Measurements from ENCODE around the gene UBXN11.
"Not testable (repeated sequence)": the region's sequence is repeated elsewhere in the genome, so short reads cannot be mapped to it uniquely, and the experiment has no call there.

The UBXN11 gene

DNA sequence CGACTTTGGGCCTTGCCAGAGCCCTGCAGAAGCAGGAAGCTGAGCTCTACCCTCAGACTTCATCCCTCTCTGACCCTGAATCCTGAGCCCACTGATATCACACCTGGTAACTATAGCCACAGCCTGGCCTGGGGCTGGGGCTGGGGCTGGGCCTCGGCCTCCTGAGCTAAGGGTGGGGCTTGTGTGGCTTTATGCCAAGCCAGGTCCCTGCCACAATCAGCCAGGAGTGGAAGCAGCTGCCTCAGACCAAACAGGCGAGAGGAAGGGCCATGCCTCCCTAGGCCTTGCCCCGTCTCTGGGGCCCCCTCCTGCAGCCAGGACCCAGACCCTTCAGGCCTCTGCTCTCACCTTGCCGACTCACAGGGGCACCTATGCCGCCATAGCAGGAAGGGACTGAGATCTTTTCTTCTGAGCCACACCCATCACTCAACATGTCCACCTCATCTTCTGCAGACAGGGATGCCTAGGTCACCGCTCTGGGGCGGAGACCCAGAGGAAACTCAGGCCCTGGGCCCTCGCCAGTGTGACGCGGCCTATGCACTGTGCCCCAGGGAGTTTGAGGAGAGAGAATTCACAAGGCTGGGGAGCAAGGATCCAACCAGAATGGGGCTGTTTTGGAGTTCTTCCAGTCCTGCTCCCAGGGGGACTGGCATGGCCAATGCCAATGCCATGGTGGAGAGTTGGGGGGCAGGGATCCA lies 5.7 kb downstream of the UBXN11 start:
- no peak for DNase-seq

- no peak for DNase-seq
Measured at GRCh38 chr1:26297791-26298124, 8.7 kb downstream of the UBXN11 start.

- DNase-seq, result no peak
Measured at GRCh38 chr1:26297057-26297790, 9.2 kb downstream of the UBXN11 start.

- DNase-seq, result no peak
Measured at GRCh38 chr1:26296340-26297056, 9.9 kb downstream of the UBXN11 start.

DNA sequence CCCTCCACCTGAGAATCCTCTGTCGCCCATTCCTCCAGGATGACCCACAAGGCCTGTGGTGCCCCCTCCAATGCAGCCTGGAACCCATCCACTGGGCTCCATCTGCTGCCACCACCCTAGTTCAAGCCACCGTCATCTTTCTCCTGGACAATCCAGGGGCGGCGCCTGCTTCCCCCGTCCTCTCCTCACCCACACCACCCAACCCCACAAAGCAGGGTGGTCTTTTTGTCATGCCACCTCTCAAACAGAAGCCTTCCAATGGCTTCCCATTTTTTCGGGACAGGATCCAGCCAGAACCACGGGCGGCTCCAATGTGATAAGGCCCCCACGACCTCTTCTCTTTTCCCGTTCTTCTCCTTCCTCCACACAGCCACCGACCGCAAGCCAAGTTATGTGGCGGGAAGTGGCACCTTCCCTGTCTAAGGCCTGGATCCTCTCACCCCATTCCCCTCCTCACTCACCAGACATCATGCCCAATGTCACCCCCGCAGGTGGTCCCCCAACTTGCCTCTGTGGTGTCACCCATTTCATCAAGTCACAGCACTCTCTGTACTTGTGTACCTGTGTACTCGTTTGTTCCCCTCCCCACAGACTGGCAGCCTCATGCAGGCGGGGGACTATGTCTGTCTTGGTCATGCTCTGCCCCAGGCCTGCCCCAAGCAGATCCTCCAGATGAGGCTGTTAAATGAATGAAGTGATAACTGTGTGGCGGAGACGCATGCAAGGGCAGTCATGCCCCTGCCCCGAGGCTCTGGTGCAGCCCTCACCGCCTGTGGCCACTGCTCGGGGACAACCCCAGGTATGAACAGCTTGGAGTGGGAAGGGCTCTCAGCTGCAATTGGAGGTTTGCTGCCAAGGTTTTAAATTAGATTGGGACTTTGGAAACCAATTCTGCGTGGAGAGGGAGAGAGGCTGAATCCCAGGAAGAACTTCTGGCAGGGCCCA lies 11.0 kb downstream of the UBXN11 start:
- no peak for DNase-seq

DNA sequence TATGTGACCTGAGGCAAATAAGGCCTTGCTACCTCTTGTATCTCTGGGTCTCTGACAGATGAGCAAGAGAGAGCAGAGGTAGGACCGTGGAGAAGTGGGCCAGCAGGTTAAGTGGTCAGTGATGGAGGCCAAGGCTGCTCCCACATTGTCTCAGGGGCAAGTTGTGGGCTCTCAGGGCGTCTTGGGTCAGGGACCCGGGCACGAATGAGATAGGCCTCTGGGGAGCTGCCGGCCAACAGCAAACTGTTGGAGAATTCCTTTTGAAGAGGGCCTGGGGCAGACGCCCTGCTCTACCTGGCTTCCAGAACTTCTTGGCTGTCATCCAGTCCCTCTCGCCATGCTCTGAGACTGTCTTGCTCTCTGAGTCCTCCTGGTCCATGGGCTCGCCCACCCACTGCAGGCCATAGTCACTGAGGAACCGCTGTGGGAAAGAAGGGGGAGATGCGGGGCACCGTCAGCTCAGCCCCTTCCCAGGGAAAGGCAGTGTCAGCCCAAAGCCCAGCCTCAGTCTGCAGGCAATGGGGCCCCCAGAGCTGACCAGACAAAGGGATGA lies 12.4 kb downstream of the UBXN11 start:
- no peak for DNase-seq

GRCh38 chr1:26292735-26293134 lies 13.7 kb downstream of the UBXN11 start:
- DNase-seq, result not testable (repeated sequence)

- DNase-seq, result no peak
Measured at GRCh38 chr1:26291939-26292338, 14.5 kb downstream of the UBXN11 start.

GRCh38 chr1:26291433-26291832 lies 15.0 kb downstream of the UBXN11 start:
- DNase-seq, result no peak

GRCh38 chr1:26290882-26291261 lies 15.6 kb downstream of the UBXN11 start:
- DNase-seq, result no peak

DNA sequence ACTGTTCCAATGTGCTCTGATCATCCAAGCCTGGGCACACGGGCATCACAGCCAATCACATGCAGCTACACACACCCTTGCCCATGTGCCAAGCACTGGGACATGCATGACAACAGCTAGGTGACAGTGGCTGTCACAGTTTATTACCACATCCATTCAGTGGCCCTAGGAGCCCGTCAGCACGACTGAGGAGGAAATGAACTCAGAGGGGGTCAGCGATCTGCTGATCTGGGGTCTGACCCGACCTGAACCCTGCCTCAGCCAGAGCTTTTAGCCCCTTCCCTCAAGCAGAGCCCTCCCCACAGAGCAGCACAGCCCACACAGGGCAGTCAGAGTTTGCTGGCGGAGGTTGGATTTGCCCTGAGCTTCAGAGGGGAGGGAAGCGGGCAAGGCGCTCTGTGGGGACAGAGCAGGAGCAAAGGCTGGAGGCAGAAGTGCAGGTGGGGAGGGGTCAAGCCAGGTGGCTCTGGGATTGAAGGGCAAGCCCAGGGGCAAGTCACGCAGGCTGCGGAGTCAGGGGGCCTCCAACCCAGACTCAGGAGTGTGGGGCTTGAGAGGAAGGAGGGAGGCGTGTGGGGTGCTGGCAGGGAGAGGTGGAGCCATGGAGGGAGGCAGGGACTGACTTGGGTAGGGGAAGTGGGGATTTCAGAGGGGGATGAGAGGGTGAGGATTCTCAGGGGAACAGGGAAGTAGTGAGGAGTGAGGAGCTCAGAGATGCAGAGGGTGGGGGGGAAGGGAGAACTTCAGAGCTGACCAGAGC lies 16.1 kb downstream of the UBXN11 start:
- no peak for DNase-seq

DNA sequence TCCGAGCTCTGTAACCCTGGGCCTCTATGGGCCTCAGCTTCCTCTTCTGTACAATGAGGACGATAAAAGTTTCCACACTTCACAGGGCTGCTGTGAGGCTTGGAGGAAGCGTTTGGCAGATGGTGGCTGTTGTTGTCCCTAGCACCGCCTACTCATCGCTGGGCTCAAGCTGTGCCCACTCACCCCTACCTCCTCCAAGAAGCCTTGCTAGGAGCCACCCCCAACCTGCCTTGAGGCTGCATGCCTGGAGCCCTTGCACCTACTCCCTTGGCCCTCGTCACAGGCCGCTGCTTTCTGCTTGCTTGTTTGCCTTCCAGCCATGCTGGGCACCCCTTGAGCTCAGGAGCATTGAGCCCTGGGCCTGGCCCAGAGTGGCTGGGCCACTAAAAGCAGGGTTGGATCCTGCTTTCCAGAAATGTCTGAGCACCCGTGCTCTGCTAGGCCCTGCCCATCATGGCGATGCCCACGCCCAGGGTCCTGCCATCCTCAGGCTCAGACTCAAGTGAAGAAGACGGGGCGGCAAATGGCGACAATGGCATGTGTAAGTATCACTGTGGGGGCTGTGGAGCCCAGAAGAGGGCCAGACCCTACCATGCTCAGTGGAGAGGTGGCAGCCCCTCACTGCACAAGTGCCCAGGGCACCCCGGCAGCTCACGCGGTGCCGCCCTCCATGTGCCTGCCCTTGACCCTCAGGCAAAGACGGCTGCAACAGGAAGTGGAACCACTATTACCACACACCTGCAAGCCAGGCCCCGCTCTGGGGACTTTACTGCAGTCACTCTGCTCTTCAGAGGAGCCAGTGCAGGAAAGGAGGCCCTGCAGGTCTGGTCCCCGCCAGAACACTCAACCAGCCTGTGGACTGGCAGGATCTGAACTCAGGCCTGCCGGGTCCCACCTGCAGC lies 17.0 kb downstream of the UBXN11 start:
- DNase-seq, result no peak

DNA sequence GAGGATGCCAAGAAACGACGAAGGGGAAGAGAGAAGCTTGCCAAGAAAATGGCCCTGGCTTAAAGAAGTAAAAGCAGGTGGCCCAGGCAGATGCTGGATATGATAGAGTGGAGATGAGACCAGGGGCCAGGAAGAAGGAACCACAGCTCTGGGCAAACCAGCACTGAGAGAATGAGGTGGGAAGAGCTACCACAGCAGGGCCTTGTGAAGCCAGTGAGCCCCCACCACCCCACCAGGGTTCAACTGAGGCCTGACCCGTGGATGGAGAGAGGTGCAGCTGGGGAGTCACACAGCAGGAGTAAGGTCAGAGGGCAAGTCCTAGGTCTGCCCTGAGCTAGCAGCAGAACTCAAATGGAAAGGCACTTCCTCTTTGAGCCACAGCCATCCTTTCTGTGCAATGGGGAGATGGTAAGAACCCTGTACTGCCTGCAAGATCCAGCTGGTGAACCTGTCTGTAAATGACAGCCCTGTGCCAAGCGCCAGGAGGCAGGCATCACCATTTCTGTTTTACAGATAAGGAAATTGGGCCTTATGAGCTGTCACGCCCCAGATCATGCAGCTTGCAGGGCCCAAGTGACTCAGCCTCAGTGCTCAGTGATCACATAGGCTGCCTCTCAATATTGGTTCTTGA lies 18.0 kb downstream of the UBXN11 start:
- DNase-seq, result no peak

GRCh38 chr1:26287811-26288210 lies 18.6 kb downstream of the UBXN11 start:
- no peak for DNase-seq

DNA sequence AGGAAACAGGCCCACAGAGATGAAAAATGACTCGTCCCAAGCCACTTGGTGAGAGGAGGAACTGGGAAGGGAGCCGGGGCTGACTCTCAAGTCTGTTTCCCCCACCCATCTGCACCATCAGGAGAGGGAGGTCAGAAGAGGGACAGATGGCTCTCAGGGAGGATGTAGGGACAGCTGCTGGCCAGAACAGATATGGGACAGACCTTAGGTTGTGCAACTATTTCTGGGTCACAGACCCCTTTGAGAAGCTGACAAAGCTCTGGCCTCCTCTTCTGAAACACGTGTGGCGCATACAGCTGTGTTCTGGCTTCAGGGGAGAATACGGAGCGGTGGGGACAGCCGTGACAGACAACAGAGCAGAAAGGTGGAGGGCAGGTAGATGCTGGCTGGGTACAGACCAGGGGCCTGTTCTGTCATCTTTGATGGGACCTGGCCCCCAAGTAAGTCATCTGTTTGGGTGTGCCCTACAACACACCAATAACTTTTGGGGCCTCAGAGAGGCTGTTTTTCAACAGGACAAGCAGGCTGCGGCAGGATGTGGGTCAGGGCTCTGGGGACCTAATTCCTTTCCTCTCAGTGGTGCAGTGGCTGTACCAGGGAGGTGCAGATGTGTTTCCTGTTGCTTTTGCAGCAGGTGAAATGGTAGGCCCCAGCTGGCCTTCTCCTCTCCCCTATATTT lies 19.3 kb downstream of the UBXN11 start:
- no peak for DNase-seq

DNA sequence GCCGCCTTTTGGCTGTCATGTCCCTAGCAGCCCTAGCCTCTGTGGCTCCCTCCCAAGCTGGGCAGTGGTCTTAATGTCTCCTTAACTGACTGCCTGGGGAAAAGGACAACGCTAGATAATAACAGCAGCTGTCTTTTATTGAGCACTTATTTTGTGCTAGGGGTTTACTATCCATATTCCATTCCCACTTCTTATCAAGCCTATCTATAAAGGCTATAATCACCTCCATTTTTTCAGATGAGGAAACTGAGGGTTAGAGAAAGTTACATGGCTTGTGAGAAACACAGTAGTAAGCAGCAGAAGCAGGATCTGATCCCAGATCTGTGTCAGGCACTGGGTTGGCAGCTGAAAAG lies 20.4 kb downstream of the UBXN11 start:
- no peak for DNase-seq

GRCh38 chr1:26285366-26286063 lies 20.9 kb downstream of the UBXN11 start:
- no peak for DNase-seq

DNA sequence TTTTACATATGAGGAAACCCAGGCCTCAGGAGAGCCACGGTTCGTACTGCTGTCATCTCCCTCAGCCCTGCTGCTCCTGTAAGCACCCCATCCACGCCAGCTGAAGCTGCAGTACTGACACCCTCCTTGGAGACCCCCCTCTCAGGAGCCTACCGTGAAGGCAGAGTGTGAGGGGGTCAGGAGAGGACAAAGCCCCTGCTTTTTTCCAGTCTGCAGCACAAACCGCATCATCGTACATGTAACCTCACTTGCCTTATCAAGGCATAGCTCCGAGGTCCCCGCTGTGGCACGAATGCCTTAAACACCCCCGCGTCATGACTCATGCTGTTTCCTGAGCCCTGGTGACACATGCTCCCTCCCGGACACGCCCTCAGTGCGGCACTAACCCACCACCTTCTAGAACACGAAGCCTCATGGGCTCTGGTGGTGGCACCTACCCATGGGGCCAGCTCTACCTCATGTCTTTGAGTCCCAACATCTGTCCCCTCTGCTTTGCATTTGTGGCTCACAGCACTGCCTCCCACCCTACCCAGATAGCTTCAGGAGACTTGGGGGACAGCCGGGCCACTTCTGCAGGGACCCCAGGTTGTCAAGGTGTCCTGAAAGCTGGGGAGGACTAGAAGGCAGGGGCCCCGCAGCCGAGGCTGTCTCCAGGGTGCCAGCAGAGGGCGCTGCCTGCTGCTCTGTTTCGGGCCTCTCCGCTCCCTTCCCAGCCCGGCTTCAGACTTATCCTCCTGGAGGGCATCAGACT lies 21.7 kb downstream of the UBXN11 start:
- peak; percentile 65 for DNase-seq

All from GOT3 (cell line).